AG20443 (cell line): ENCODE measurements around the gene FEM1A.
A peak's percentile ranks its signal among the peaks of the same experiment; 100 is the strongest.
"Not testable (repeated sequence)": the region's sequence is repeated elsewhere in the genome, so short reads cannot be mapped to it uniquely, and the experiment has no call there.

Experiments
- DNase-seq: peaks from one replicate; pipeline ENCODE4 v3.0.0; 2012; ENCODE audit warnings: low spot score, mixed read lengths

FEM1A gene

GRCh38 chr19:4791183-4792018 lies at the start of gene FEM1A:
FEM1A (plus strand) TSS chr19:4791734; CDS start chr19:4791855, 121 bp downstream.
- DNase-seq = peak; percentile 96

GRCh38 chr19:4742723-4743646 lies 48.5 kb upstream of the FEM1A start:
- DNase-seq = no peak

DNA sequence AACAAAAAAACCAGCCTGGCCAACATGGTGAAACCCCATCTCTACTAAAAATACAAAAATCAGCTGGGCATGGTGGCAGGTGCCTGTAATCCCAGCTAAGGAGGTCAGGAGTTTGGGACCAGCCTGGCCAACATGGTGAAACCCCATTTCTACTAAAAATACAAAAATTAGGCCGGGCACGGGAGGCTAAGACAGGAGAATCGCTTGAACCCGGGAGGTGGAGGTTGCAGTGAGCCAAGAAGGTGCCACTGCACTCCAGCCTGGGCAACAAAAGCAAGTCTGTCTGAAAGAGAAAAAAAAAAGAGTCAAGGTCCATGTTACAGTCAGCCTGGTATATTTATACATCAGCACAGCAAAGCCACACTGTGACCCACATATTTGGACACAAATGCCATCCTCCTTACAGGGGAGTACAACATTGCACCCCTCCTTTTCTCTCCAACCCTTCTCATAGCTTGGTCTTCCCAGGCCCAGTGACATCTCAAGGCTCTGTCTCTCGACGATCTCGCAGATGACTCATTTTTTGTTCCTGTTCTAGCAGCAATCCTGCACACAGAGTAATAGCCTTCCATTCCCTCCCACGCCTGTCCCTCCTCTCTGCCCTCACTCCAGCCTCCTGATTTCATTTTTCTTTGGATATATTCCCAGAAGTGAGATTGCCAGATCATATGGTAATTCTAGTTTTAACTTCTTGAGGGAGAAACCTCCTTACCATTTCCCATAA lies 46.9 kb upstream of the FEM1A start:
- peak; percentile 92 for DNase-seq

- DNase-seq = not testable (repeated sequence)
Observed at GRCh38 chr19:4745175-4745574, 46.4 kb upstream of the FEM1A start.

DNA sequence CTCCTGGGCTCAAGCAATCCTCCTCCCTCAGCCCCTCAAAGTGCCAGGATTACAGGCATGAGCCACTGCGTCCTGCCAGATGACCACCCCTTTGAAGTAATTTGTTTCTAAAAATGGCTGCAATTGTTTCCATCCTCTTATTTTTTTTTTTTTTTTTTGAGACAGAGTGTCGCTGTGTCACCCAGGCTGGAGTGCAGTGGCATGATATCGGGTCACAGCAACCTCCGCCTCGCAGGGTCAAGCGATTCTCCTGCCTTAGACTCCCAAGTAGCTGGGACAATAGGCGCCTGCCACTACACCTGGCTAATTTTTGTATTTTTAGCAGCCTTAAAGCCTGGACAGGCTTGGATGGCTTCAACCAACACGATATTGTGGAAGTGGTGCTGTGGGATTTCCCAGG lies 45.5 kb upstream of the FEM1A start:
- no peak for DNase-seq

GRCh38 chr19:4748185-4748584 lies 43.3 kb upstream of the FEM1A start:
- no peak for DNase-seq

DNA sequence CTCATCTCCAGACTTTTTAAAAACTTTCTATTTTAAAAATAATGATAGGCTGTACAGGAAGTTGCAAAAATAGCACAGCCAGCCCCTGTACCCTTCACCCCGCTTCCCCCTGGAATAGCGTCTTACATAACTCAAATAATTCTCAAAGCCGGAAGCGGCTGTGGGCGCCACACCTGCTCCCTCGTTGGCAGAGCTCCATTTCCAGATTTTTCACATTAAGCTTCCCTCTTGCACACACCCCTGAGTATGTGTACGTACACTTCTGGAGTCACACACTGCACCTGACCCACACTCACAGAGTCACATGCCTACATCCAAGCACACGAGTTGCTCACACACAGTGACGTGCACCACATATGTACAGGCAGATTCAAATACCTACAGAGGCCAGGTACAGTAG lies 42.9 kb upstream of the FEM1A start:
- DNase-seq = no peak

- no peak for DNase-seq
Observed at GRCh38 chr19:4749870-4750590, 41.5 kb upstream of the FEM1A start.

- DNase-seq = no peak
Observed at GRCh38 chr19:4754248-4754647, 37.3 kb upstream of the FEM1A start.

DNA sequence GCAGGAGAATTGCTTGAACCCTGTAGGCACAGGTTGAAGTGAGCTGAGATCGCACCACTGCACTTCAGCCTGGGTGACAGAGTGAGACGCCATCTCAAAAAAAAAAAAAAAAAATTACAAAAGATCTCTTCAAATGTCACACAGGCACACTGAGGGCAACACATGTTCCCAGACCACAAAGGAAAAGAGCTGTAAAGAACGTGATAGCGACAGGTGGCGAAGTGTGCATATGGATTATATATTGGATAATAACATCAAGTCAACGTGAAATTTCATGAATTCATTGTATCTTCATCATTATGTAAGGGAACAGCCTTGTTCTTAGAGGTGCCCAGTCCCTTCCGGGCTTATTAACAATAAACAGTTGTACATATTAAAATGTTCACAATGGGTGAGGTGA lies 36.1 kb upstream of the FEM1A start:
- DNase-seq = no peak

GRCh38 chr19:4758082-4758481 lies 33.5 kb upstream of the FEM1A start:
- DNase-seq = no peak

DNA sequence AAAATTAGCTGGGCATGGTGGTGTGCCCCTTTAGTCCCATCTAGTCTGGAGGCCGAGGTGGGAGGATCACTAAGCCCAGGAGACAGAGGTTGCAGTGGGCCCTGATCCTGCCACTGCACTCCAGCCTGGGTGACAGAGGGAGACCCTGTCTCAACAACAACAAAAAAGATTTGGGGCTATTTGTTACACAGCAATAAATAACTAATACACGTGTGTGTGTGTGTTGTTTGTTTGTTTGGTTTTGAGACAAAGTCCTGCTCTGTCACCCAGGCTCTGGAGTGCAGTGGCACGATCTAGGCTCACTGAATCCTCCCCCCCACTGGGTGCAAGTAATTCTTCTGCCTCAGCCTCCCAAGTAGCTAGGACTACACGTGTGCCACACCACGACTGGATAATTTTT lies 32.9 kb upstream of the FEM1A start:
- DNase-seq = no peak

GRCh38 chr19:4759388-4760284 lies 31.9 kb upstream of the FEM1A start:
- peak; percentile 99 for DNase-seq

- no peak for DNase-seq
Observed at GRCh38 chr19:4760285-4760650, 31.3 kb upstream of the FEM1A start.

DNA sequence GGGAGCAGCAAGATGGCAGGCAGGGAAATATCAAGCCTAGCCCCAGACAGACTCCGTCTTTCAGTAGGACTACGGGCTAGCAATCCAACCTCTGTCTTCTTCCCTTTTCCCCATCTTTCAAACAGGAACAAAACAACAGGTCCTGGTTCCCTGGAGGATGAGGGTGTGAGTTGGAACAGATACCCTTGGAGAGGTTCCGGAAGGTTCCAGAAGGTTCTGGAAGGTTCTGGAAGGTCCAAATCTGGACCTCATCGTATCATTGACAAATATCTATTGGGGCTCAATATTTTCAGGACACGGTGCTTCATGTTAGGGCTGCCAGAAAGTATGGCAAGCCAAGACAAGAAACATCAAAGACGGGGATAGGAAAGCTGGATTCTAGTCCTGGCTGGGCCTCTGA lies 28.5 kb upstream of the FEM1A start:
- DNase-seq = no peak

DNA sequence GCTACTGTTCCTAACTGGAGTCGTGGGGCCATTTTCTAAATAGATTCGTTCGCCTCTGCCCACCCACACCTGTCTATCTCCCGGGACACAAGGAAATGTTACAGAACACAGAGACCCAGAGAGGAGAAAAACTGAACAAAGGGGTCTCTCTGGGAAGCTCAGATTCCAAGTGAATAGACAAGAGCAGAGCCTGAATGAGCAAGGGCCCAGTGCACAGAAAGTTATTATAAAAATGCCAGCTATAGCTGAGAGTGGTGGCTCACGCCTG lies 27.2 kb upstream of the FEM1A start:
- no peak for DNase-seq

DNA sequence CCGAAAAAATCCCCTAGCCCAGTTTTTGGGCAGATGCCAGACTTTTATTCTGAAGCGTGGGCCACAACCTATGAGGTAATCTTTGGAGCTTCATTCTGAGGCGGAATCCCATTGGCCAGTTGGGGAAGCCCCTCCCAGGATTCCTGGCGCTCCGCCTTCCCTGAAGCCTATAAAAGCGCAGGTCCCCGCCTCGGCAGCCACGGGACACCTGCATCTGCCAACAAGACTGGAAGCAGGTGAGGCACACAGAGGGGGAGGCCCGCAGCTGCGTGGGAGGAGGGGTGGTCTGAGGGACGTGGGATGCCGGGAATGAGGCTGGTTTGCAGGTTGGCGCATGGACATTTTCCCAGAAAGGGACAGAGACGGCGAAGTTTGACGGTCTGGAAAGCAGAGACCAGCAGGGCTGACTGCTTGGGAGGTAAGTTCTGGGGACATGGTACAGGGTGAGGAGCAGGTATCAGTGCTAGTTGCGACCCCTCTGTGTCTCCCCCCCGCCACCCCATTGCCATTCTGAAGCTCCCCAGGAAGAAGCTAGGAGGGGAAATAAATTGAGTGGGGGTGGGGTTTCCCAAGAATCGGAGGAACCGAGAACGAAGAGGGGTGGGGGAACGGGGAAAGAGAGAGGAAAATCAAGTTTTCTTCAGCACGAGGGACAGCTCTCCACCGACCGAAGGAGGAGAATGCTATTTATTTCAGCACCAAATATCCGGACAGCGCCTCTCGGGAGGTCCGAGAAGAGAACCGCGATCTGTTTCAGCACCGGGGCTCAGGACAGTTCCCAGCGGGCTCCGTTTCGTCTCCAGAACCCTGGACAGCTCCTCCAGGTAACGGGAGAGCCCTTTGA lies 22.4 kb upstream of the FEM1A start:
- DNase-seq = peak; percentile 92

DNA sequence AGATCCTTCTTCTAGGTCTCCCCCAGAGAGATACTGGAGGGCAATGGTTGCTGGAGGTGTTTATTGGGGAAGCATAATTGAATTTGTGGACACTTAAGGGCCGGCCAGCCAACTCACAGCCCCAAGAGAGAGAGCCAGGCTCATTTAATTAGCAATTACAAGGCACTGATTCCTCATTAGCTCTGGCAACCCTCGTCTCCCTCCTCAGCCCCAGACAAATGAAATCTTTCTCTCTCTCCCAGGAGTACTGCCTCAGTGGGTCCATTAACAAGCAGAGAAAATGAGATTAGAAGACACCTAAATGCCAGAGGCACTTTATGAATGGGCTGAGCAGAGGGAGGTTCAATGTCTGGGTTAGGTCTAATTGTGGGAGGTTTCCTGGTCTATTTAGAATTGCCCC lies 19.0 kb upstream of the FEM1A start:
- no peak for DNase-seq

GRCh38 chr19:4773047-4773640 lies 18.4 kb upstream of the FEM1A start:
- DNase-seq = no peak

DNA sequence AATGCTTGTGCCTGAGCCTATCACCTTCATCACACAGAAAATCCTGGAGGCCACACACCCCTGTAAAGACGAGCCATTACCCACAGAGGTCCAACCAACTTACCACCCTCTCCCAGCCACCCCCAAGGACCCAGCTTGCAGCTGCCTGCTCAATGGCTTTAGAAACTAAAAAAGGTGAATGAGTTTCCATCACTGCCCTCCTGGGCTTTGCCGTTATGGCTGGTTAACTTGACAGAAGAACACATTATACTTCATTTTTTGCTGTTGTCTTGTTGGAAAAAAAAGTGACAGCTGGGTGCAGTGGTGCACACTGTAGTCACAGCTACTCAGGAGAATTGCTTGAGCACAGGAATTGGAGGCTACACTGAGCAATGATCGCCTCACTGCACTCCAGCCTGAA lies 17.4 kb upstream of the FEM1A start:
- no peak for DNase-seq
